Bronchial smooth muscle cell (primary cell): ENCODE results near the gene YTHDC1. TPM values are rescaled to one million over a fixed set of nuclear protein-coding genes. Genes with fewer than 3 reads are reported as not detected.

ENCODE experiments used
- total RNA-seq: library from RNA; depleted of rRNA; stranded (reverse); fragments of >200 nt; gene quantifications from 2 replicates; pipeline ENCODE4 v1.2.1, GENCODE V29; 2014

Gene YTHDC1
- 36.1 and 46.6 TPM in 2 replicates for total RNA-seq

DNA sequence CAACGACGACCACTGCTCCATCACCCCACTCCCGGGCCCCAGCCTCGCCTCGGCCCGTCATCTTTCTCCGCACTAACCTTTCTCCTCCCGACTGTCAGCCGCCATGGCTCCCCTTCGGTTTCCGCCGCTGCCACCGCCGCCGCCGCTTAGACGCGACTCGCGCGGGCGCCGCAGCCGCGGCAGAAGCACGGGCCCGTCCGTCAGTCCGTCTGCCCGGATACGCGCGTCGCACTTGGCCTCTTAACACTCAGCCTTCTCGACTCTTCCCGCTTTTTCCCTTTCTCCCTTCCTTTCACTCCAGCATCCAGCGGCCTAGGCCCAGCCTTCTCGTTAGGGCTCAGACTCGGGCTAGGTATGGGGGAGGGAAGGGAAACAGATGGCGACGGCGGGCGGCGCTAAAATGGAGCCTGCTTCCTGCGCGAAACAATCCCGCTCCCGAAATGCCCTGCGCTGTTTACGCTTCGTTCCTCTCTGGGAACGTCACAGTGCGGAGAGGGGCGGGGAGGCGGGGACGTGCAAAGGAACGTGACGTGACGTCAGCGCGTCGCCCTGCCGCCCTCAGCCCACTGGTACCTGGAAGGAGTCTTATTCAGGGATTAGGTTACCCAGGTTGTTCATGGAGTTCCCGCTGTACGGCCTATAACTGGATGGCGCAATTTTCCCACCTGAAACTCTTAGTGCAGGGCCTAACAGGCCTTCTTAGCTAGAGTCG lies at the start of gene YTHDC1:
Gene YTHDC1 (minus strand): TSS at position 442 of the 712 bp plus-strand sequence. CDS start 337 bp downstream, at position 105.

Other genes with a start within 250 kb of the YTHDC1 start
- gene TMPRSS11F, start 220.2 kb downstream of the YTHDC1 start, total RNA-seq, result not detected in 2 replicates
- gene TMPRSS11B, start 104.4 kb downstream of the YTHDC1 start, total RNA-seq, result not detected in 2 replicates
- 0.16 TPM in 1 of 2 replicates, not detected in the other for gene TMPRSS11E, start 97.4 kb upstream of the YTHDC1 start, total RNA-seq
- gene UGT2B17, start 226.2 kb upstream of the YTHDC1 start, total RNA-seq, result not detected in 2 replicates